ENCODE results near the gene FMN1. TPM values are rescaled to one million over a fixed set of nuclear protein-coding genes. Genes with fewer than 3 reads are reported as not detected.

Gene FMN1
- total and polyA plus RNA-seq, 4 donors: 0.26 to 23.4 (median 9.8) TPM

GRCh38 chr15:32866454-32867312 lies 327.8 kb downstream of the FMN1 start:
- H3K4me1 ChIP-seq (ENCODE audit: control insufficient read depth in 1 of 2, insufficient read depth in 2 of 2, low read length in 2 of 2): peaks cover 0 to 2% of the 10 kb centered on the region in 2 donors
- H3K27me3 ChIP-seq (ENCODE audit: control insufficient read depth in 1 of 2, insufficient read depth in 2 of 2, low read length in 1 of 2): no peaks in the 10 kb centered on the region
- intact Hi-C loops (cut with DNase I): no loop called here
- DNase-seq (no peak), ATAC-seq (ENCODE audit: low FRiP score) (no peak)
- H3K9me3 ChIP-seq (ENCODE audit: control insufficient read depth, low read length): no peaks in the 10 kb centered on the region
- no peak overlapping the region for H3K4me3 ChIP-seq (ENCODE audit: low read length in 2 of 2)
- WGBS, 2 donors: 91 to 94% methylated on average over 6 of the region's 6 CpGs
- H3K36me3 ChIP-seq (ENCODE audit: control insufficient read depth in 1 of 2, insufficient read depth in 2 of 2, low read length in 1 of 2): no peaks in the 10 kb centered on the region
- H3K27ac ChIP-seq (ENCODE audit: low read depth in 1 of 2, low read length in 2 of 2): no peak overlapping the region

- ATAC-seq (ENCODE audit: low FRiP score) (no peak), DNase-seq (no peak)
- no peak overlapping the region for H3K4me3 ChIP-seq (ENCODE audit: low read length in 2 of 2)
- no peaks in the 10 kb centered on the region for H3K36me3 ChIP-seq (ENCODE audit: control insufficient read depth in 1 of 2, insufficient read depth in 2 of 2, low read length in 1 of 2)
- WGBS, 2 donors: 91% methylated on average over 3 of the region's 3 CpGs
- H3K27ac ChIP-seq (ENCODE audit: low read depth in 1 of 2, low read length in 2 of 2): no peak overlapping the region
- no peaks in the 10 kb centered on the region for H3K27me3 ChIP-seq (ENCODE audit: control insufficient read depth in 1 of 2, insufficient read depth in 2 of 2, low read length in 1 of 2)
- H3K9me3 ChIP-seq (ENCODE audit: control insufficient read depth, low read length): no peaks in the 10 kb centered on the region
- intact Hi-C loops (cut with DNase I): no loop called here
- peaks cover 0 to 2% of the 10 kb centered on the region in 2 donors for H3K4me1 ChIP-seq (ENCODE audit: control insufficient read depth in 1 of 2, insufficient read depth in 2 of 2, low read length in 2 of 2)
These were observed 329.7 kb downstream of the FMN1 start for GRCh38 chr15:32864841-32865240.

GRCh38 chr15:32864051-32864450 lies 330.5 kb downstream of the FMN1 start:
- no peak overlapping the region for H3K4me3 ChIP-seq (ENCODE audit: low read length in 2 of 2)
- no peak for ATAC-seq (ENCODE audit: low FRiP score)
- no peaks in the 10 kb centered on the region for H3K9me3 ChIP-seq (ENCODE audit: control insufficient read depth, low read length)
- no peak overlapping the region for H3K27ac ChIP-seq (ENCODE audit: low read depth in 1 of 2, low read length in 2 of 2)
- H3K27me3 ChIP-seq (ENCODE audit: control insufficient read depth in 1 of 2, insufficient read depth in 2 of 2, low read length in 1 of 2): no peaks in the 10 kb centered on the region
- peaks cover 0 to 2% of the 10 kb centered on the region in 2 donors for H3K4me1 ChIP-seq (ENCODE audit: control insufficient read depth in 1 of 2, insufficient read depth in 2 of 2, low read length in 2 of 2)
- WGBS, 2 donors: 88 to 98% methylated on average over 1 of the region's 1 CpG
- intact Hi-C loops (cut with DNase I): no loop called here
- no peak for DNase-seq
- H3K36me3 ChIP-seq (ENCODE audit: control insufficient read depth in 1 of 2, insufficient read depth in 2 of 2, low read length in 1 of 2): no peaks in the 10 kb centered on the region

- Histone ChIP-seq H3K9me3 (ENCODE audit: control insufficient read depth, low read length) (no peaks in the 10 kb centered on the region), H3K27ac (ENCODE audit: low read depth in 1 of 2, low read length in 2 of 2) (peak overlapping the region in 1 of 2 donors; percentile 52), H3K36me3 (ENCODE audit: control insufficient read depth in 1 of 2, insufficient read depth in 2 of 2, low read length in 1 of 2) (no peaks in the 10 kb centered on the region), H3K4me3 (ENCODE audit: low read length in 2 of 2) (peak overlapping the region in 1 of 2 donors; percentile 0), H3K27me3 (ENCODE audit: control insufficient read depth in 1 of 2, insufficient read depth in 2 of 2, low read length in 1 of 2) (no peaks in the 10 kb centered on the region), H3K4me1 (ENCODE audit: control insufficient read depth in 1 of 2, insufficient read depth in 2 of 2, low read length in 2 of 2) (peaks cover 0 to 2% of the 10 kb centered on the region in 2 donors)
- DNase-seq (peak in 1 of 2 donors; percentile 65), ATAC-seq (ENCODE audit: low FRiP score) (peak; percentile 77)
- intact Hi-C loops (cut with DNase I): no loop called here
- 8 to 15% methylated on average over 14 of the region's 14 CpGs for WGBS, 2 donors
These were observed 332.8 kb downstream of the FMN1 start for GRCh38 chr15:32861761-32862160.

GRCh38 chr15:32861174-32861573 lies 333.3 kb downstream of the FMN1 start:
- H3K4me3 ChIP-seq (ENCODE audit: low read length in 2 of 2): no peak overlapping the region
- intact Hi-C loops (cut with DNase I): no loop called here
- 97 to 98% methylated on average over 5 of the region's 5 CpGs for WGBS, 2 donors

GRCh38 chr15:32859996-32860395 lies 334.5 kb downstream of the FMN1 start:
- 75 to 79% methylated on average over 2 of the region's 2 CpGs for WGBS, 2 donors
- peaks cover 2 to 7% of the 10 kb centered on the region in 2 donors for H3K4me1 ChIP-seq (ENCODE audit: control insufficient read depth in 1 of 2, insufficient read depth in 2 of 2, low read length in 2 of 2)
- ATAC-seq (ENCODE audit: low FRiP score): no peak
- no peaks in the 10 kb centered on the region for H3K27me3 ChIP-seq (ENCODE audit: control insufficient read depth in 1 of 2, insufficient read depth in 2 of 2, low read length in 1 of 2)
- H3K27ac ChIP-seq (ENCODE audit: low read depth in 1 of 2, low read length in 2 of 2): no peak overlapping the region
- no peak for DNase-seq
- intact Hi-C loops (cut with DNase I): no loop called here
- no peaks in the 10 kb centered on the region for H3K36me3 ChIP-seq (ENCODE audit: control insufficient read depth in 1 of 2, insufficient read depth in 2 of 2, low read length in 1 of 2)
- no peak overlapping the region for H3K4me3 ChIP-seq (ENCODE audit: low read length in 2 of 2)
- H3K9me3 ChIP-seq (ENCODE audit: control insufficient read depth, low read length): no peaks in the 10 kb centered on the region

More at GRCh38 chr15:32861174-32861573, 333.3 kb downstream of the FMN1 start:
- Histone ChIP-seq H3K9me3 (ENCODE audit: control insufficient read depth, low read length) (no peaks in the 10 kb centered on the region), H3K27me3 (ENCODE audit: control insufficient read depth in 1 of 2, insufficient read depth in 2 of 2, low read length in 1 of 2) (no peaks in the 10 kb centered on the region), H3K27ac (ENCODE audit: low read depth in 1 of 2, low read length in 2 of 2) (no peak overlapping the region), H3K36me3 (ENCODE audit: control insufficient read depth in 1 of 2, insufficient read depth in 2 of 2, low read length in 1 of 2) (no peaks in the 10 kb centered on the region), H3K4me1 (ENCODE audit: control insufficient read depth in 1 of 2, insufficient read depth in 2 of 2, low read length in 2 of 2) (peaks cover 2 to 6% of the 10 kb centered on the region in 2 donors)
- no peak for DNase-seq
- no peak for ATAC-seq (ENCODE audit: low FRiP score)

- Histone ChIP-seq H3K9me3 (ENCODE audit: control insufficient read depth, low read length) (no peaks in the 10 kb centered on the region), H3K4me3 (ENCODE audit: low read length in 2 of 2) (no peak overlapping the region), H3K27me3 (ENCODE audit: control insufficient read depth in 1 of 2, insufficient read depth in 2 of 2, low read length in 1 of 2) (no peaks in the 10 kb centered on the region), H3K27ac (ENCODE audit: low read depth in 1 of 2, low read length in 2 of 2) (no peak overlapping the region), H3K36me3 (ENCODE audit: control insufficient read depth in 1 of 2, insufficient read depth in 2 of 2, low read length in 1 of 2) (no peaks in the 10 kb centered on the region), H3K4me1 (ENCODE audit: control insufficient read depth in 1 of 2, insufficient read depth in 2 of 2, low read length in 2 of 2) (peaks cover 2 to 7% of the 10 kb centered on the region in 2 donors)
- DNase-seq (no peak), ATAC-seq (ENCODE audit: low FRiP score) (no peak)
- 93 to 96% methylated on average over 3 of the region's 3 CpGs for WGBS, 2 donors
- intact Hi-C loops (cut with DNase I): no loop called here
These were observed 335.3 kb downstream of the FMN1 start for GRCh38 chr15:32859251-32859650.

- peaks cover 2 to 5% of the 10 kb centered on the region in 2 donors for H3K4me1 ChIP-seq (ENCODE audit: control insufficient read depth in 1 of 2, insufficient read depth in 2 of 2, low read length in 2 of 2)
- no peak overlapping the region for H3K27ac ChIP-seq (ENCODE audit: low read depth in 1 of 2, low read length in 2 of 2)
- DNase-seq (no peak), ATAC-seq (ENCODE audit: low FRiP score) (no peak)
- H3K9me3 ChIP-seq (ENCODE audit: control insufficient read depth, low read length): no peaks in the 10 kb centered on the region
- no peaks in the 10 kb centered on the region for H3K27me3 ChIP-seq (ENCODE audit: control insufficient read depth in 1 of 2, insufficient read depth in 2 of 2, low read length in 1 of 2)
- H3K36me3 ChIP-seq (ENCODE audit: control insufficient read depth in 1 of 2, insufficient read depth in 2 of 2, low read length in 1 of 2): no peaks in the 10 kb centered on the region
- no peak overlapping the region for H3K4me3 ChIP-seq (ENCODE audit: low read length in 2 of 2)
- intact Hi-C loops (cut with DNase I): no loop called here
- 54% methylated on average over 2 of the region's 2 CpGs for WGBS, 2 donors
These were observed 336.8 kb downstream of the FMN1 start for GRCh38 chr15:32857732-32858131.

GRCh38 chr15:32856753-32857152 lies 337.8 kb downstream of the FMN1 start:
- no peaks in the 10 kb centered on the region for H3K36me3 ChIP-seq (ENCODE audit: control insufficient read depth in 1 of 2, insufficient read depth in 2 of 2, low read length in 1 of 2)
- no peak overlapping the region for H3K4me3 ChIP-seq (ENCODE audit: low read length in 2 of 2)
- 80 to 89% methylated on average over 4 of the region's 4 CpGs for WGBS, 2 donors
- ATAC-seq (ENCODE audit: low FRiP score): no peak
- DNase-seq: no peak
- no peaks in the 10 kb centered on the region for H3K27me3 ChIP-seq (ENCODE audit: control insufficient read depth in 1 of 2, insufficient read depth in 2 of 2, low read length in 1 of 2)
- intact Hi-C loops (cut with DNase I): no loop called here
- H3K27ac ChIP-seq (ENCODE audit: low read depth in 1 of 2, low read length in 2 of 2): peak overlapping the region; percentile 87 to 94
- peaks cover 2 to 10% of the 10 kb centered on the region in 2 donors for H3K4me1 ChIP-seq (ENCODE audit: control insufficient read depth in 1 of 2, insufficient read depth in 2 of 2, low read length in 2 of 2)
- H3K9me3 ChIP-seq (ENCODE audit: control insufficient read depth, low read length): no peaks in the 10 kb centered on the region

Data from aorta (tissue), 5 donors.